Activated T-helper 17 cell treated with anti-CD3 and anti-CD28 coated beads, Interleukin-2, amount 50 U/mL, for 72 hours (primary cell): ENCODE data around the gene GOLGA7B. TPM values are rescaled to one million over a fixed set of nuclear protein-coding genes. Genes with fewer than 3 reads are reported as not detected.
A peak's percentile ranks its signal among the peaks of the same experiment; 100 is the strongest.
"Not testable (repeated sequence)": the region's sequence is repeated elsewhere in the genome, so short reads cannot be mapped to it uniquely, and the experiment has no call there.

Experiments
- ATAC-seq: fragments of 150-1000 bp; cut with Tn5 transposase; replicated peaks from 2 replicates; pipeline ENCODE4 v1.10.0; 2021; ENCODE audit warnings: mild to moderate bottlenecking, moderate library complexity
- H3K27ac Mint-ChIP-seq: one replicate; pipeline ENCODE4 v1.8.0; 2022; ENCODE audit warnings: mixed read lengths
- H3K27me3 Mint-ChIP-seq: one replicate; pipeline ENCODE4 v1.8.0; 2022; ENCODE audit warnings: mixed read lengths
- H3K36me3 Mint-ChIP-seq: one replicate; pipeline ENCODE4 v1.8.0; 2022; ENCODE audit warnings: low read depth, mild to moderate bottlenecking, mixed read lengths
- H3K4me1 Mint-ChIP-seq: one replicate; pipeline ENCODE4 v1.8.0; 2022; ENCODE audit warnings: mixed read lengths
- H3K4me3 Mint-ChIP-seq: one replicate; pipeline ENCODE4 v1.8.0; 2022; ENCODE audit warnings: mild to moderate bottlenecking, mixed read lengths
- H3K9me3 Mint-ChIP-seq: one replicate; pipeline ENCODE4 v1.8.0; 2022; ENCODE audit warnings: mixed read lengths
- total RNA-seq, 2 donors: library from RNA; stranded (reverse); gene quantifications; one replicate each; pipeline ENCODE4 v1.2.3, GENCODE V29; 2022

GOLGA7B gene
- total RNA-seq, 2 donors from 2014 or later: 5.8 to 8.2 TPM

DNA sequence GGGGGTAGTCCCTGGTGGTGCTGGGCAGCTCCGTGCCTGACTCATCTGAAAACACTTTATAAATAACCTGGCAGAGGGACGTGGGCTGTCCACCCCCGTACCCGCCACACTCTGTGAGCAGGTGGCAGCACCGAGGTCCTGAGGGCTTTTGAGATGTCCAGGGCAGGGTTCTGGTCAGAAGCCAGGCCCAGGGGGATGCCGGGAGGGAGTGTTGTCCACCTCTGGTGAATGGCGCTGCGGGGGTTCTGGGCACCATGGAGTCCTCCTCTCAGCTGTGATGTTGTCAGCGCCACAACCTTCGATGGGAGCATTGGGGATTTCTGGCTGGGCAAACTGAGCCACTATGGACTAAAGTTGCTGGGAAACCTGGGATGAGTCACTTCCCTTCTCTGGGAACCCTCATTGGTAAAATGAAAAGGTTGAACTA, 27.4 kb upstream of the GOLGA7B start:
- no peaks in the 10 kb centered on the region for H3K9me3 Mint-ChIP-seq

GRCh38 chr10:97823734-97824133, 25.9 kb upstream of the GOLGA7B start:
- Mint-ChIP-seq H3K4me3 (no peak overlapping the region), H3K36me3 (no peaks in the 10 kb centered on the region), H3K27ac (peak overlapping the region; percentile 27), H3K4me1 (peaks cover 6% of the 10 kb centered on the region), H3K27me3 (peaks cover 2% of the 10 kb centered on the region), H3K9me3 (no peaks in the 10 kb centered on the region)
- no peak for ATAC-seq

More for the DNA sequence above, 27.4 kb upstream of the GOLGA7B start:
- Mint-ChIP-seq H3K27me3 (peaks cover 2% of the 10 kb centered on the region), H3K4me3 (no peak overlapping the region), H3K4me1 (no peaks in the 10 kb centered on the region), H3K27ac (no peak overlapping the region), H3K36me3 (no peaks in the 10 kb centered on the region)
- ATAC-seq: peak; percentile 39

GRCh38 chr10:97825020-97825760, 24.5 kb upstream of the GOLGA7B start:
- Mint-ChIP-seq H3K27me3 (peaks cover 2% of the 10 kb centered on the region), H3K4me1 (peaks cover 16% of the 10 kb centered on the region), H3K27ac (no peak overlapping the region), H3K9me3 (no peaks in the 10 kb centered on the region), H3K4me3 (no peak overlapping the region), H3K36me3 (no peaks in the 10 kb centered on the region)
- ATAC-seq: no peak

DNA sequence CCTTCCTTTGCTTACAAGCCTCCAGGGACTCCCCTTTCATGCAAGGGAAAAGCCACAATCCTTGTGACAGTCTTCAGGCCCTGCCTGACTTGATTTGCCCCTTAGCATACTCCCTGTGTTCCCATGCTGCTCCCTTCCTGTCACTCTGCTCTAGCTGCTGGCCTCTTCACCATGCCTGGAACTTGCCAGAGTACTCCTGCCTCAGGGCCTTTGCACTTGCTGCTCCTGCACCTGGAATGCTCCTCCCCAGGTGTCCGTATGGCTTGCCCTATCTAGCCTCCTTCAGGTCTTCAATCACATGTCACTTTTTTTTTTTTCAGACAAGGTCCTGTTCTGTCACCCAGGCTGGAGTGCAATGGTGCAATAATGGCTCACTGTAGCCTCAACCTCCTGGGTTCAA, 22.8 kb upstream of the GOLGA7B start:
- no peak for ATAC-seq
- no peak overlapping the region for H3K27ac Mint-ChIP-seq
- H3K36me3 Mint-ChIP-seq: no peaks in the 10 kb centered on the region
- peaks cover 18% of the 10 kb centered on the region for H3K4me1 Mint-ChIP-seq
- no peaks in the 10 kb centered on the region for H3K27me3 Mint-ChIP-seq
- no peak overlapping the region for H3K4me3 Mint-ChIP-seq
- no peaks in the 10 kb centered on the region for H3K9me3 Mint-ChIP-seq

GRCh38 chr10:97827702-97828291, 21.8 kb upstream of the GOLGA7B start:
- no peaks in the 10 kb centered on the region for H3K36me3 Mint-ChIP-seq
- no peaks in the 10 kb centered on the region for H3K9me3 Mint-ChIP-seq
- H3K4me1 Mint-ChIP-seq: peaks cover 18% of the 10 kb centered on the region
- H3K4me3 Mint-ChIP-seq: no peak overlapping the region
- H3K27me3 Mint-ChIP-seq: no peaks in the 10 kb centered on the region
- ATAC-seq: no peak
- no peak overlapping the region for H3K27ac Mint-ChIP-seq

DNA sequence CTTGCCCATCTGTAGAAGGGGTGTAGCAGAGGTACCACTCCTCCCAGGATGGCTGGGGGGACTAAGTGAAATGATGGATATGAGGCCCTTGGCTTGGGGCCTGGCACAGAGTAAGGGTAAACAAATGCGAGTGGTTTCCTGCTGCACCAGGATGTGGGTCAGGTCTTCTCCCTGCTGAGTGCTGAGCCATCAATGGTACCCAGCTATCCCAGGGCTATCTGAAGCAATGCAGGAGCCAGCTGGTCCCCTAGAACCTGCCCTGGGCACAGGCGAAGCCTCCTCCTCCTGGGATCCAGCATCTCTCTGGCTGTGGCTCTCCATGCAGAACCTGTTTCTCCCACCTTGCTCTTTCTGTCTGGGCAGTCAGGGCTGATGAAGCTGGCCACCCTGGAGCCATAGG, 20.9 kb upstream of the GOLGA7B start:
- no peaks in the 10 kb centered on the region for H3K36me3 Mint-ChIP-seq
- peak overlapping the region; percentile 74 for H3K27ac Mint-ChIP-seq
- no peak overlapping the region for H3K4me3 Mint-ChIP-seq
- peak; percentile 73 for ATAC-seq
- no peaks in the 10 kb centered on the region for H3K9me3 Mint-ChIP-seq
- peaks cover 18% of the 10 kb centered on the region for H3K4me1 Mint-ChIP-seq
- no peaks in the 10 kb centered on the region for H3K27me3 Mint-ChIP-seq

DNA sequence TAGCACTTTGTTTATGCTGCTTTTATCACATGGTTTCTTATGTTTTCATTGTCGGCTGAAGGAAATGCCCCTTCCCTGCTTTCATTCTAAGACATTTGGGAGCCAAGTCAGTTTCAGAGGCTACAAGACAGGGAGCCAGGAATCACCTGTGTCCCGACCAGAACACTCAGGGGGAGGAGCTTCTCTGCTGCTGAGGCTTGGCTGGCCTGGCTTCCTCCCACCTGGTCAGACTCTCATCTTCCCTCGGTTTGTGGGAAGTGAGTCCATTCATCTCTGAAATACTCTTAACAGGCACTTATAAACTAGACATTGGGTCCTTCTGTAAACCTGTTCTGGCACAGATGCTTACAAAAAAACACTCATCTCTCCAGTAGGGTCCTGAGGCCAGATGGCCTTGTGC, 19.6 kb upstream of the GOLGA7B start:
- H3K27ac Mint-ChIP-seq: peak overlapping the region; percentile 74
- ATAC-seq: peak; percentile 39
- H3K9me3 Mint-ChIP-seq: no peaks in the 10 kb centered on the region
- no peaks in the 10 kb centered on the region for H3K27me3 Mint-ChIP-seq
- H3K4me3 Mint-ChIP-seq: no peak overlapping the region
- peaks cover 18% of the 10 kb centered on the region for H3K4me1 Mint-ChIP-seq
- no peaks in the 10 kb centered on the region for H3K36me3 Mint-ChIP-seq

- ATAC-seq: no peak
- H3K36me3 Mint-ChIP-seq: no peaks in the 10 kb centered on the region
- H3K9me3 Mint-ChIP-seq: peaks cover 2% of the 10 kb centered on the region
- no peak overlapping the region for H3K27ac Mint-ChIP-seq
- H3K27me3 Mint-ChIP-seq: no peaks in the 10 kb centered on the region
- no peak overlapping the region for H3K4me3 Mint-ChIP-seq
- H3K4me1 Mint-ChIP-seq: peaks cover 18% of the 10 kb centered on the region
These were observed 18.4 kb upstream of the GOLGA7B start for GRCh38 chr10:97831259-97831658.

GRCh38 chr10:97836446-97836845, 13.2 kb upstream of the GOLGA7B start:
- Mint-ChIP-seq H3K27ac (no peak overlapping the region), H3K9me3 (peaks cover 10% of the 10 kb centered on the region), H3K27me3 (no peaks in the 10 kb centered on the region), H3K36me3 (no peaks in the 10 kb centered on the region), H3K4me1 (peaks cover 19% of the 10 kb centered on the region), H3K4me3 (no peak overlapping the region)
- ATAC-seq: no peak

GRCh38 chr10:97838091-97838490, 11.6 kb upstream of the GOLGA7B start:
- no peak for ATAC-seq
- peaks cover 19% of the 10 kb centered on the region for H3K4me1 Mint-ChIP-seq
- H3K36me3 Mint-ChIP-seq: no peaks in the 10 kb centered on the region
- H3K9me3 Mint-ChIP-seq: peaks cover 10% of the 10 kb centered on the region
- no peaks in the 10 kb centered on the region for H3K27me3 Mint-ChIP-seq
- H3K27ac Mint-ChIP-seq: no peak overlapping the region
- H3K4me3 Mint-ChIP-seq: no peak overlapping the region

- H3K4me3 Mint-ChIP-seq, H3K36me3 Mint-ChIP-seq, H3K27me3 Mint-ChIP-seq, H3K9me3 Mint-ChIP-seq, ATAC-seq, H3K27ac Mint-ChIP-seq: not testable (repeated sequence)
- peaks cover 19% of the 10 kb centered on the region for H3K4me1 Mint-ChIP-seq
These were observed 8.5 kb upstream of the GOLGA7B start for GRCh38 chr10:97841166-97841565.

DNA sequence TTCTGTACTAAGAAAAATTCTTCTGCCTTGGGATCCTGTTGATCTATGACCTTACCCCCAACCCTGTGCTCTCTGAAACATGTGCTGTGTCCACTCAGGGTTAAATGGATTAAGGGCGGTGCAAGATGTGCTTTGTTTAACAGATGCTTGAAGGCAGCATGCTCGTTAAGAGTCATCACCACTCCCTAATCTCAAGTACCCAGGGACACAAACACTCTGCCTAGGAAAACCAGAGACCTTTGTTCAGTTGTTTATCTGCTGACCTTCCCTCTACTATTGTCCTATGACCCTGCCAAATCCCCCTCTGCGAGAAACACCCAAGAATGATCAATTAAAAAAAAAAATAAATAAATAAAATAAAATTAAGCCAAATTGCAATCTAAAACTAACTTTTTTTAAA, 7.5 kb upstream of the GOLGA7B start:
- H3K27me3 Mint-ChIP-seq, H3K9me3 Mint-ChIP-seq, H3K4me3 Mint-ChIP-seq, ATAC-seq, H3K27ac Mint-ChIP-seq, H3K36me3 Mint-ChIP-seq: not testable (repeated sequence)
- peaks cover 11% of the 10 kb centered on the region for H3K4me1 Mint-ChIP-seq

DNA sequence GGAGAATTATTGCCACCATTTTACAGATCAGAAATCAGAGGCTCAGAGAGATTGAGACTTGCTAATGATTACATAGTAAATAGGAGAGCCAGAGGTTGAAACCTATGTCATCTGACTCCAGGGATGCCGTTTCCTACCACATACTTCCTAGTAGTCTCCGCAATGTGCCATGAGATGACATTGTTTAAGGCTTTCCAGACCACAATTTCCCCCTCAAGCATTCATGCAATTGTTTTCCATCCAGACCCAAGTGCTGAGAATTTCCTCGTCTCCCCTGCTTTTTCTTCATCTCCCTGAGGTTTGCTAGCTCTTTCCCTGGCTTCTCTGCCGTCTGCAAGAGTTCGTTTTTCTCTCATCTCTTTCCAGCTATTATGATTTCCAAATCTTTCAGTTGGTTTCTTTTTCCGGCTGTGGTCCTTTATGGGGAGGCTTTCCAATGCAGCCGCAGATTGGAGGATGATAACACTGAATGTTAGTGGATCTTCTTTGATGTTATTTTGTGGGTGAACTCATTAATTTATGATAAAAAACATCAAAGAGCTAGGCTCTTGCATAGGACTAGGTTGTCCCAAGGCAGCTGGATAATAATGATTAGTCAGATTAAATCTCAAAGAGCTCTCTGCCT, 6.9 kb upstream of the GOLGA7B start:
- Mint-ChIP-seq H3K36me3 (no peaks in the 10 kb centered on the region), H3K4me1 (peaks cover 10% of the 10 kb centered on the region), H3K27me3 (no peaks in the 10 kb centered on the region), H3K27ac (no peak overlapping the region), H3K4me3 (no peak overlapping the region), H3K9me3 (no peaks in the 10 kb centered on the region)
- ATAC-seq: no peak

GRCh38 chr10:97843281-97843671, 6.4 kb upstream of the GOLGA7B start:
- ATAC-seq: no peak
- Mint-ChIP-seq H3K4me3 (no peak overlapping the region), H3K27me3 (no peaks in the 10 kb centered on the region), H3K9me3 (no peaks in the 10 kb centered on the region), H3K27ac (no peak overlapping the region), H3K4me1 (peaks cover 10% of the 10 kb centered on the region), H3K36me3 (no peaks in the 10 kb centered on the region)

GRCh38 chr10:97843972-97844371, 5.7 kb upstream of the GOLGA7B start:
- ATAC-seq, H3K4me3 Mint-ChIP-seq, H3K27ac Mint-ChIP-seq, H3K36me3 Mint-ChIP-seq, H3K9me3 Mint-ChIP-seq, H3K27me3 Mint-ChIP-seq: not testable (repeated sequence)
- peaks cover 12% of the 10 kb centered on the region for H3K4me1 Mint-ChIP-seq
